Fibroblast of skin of left quadriceps (primary cell): ENCODE measurements around the gene CRPPA.
"Not testable (repeated sequence)": the region's sequence is repeated elsewhere in the genome, so short reads cannot be mapped to it uniquely, and the experiment has no call there.

ENCODE experiments used
- DNase-seq, 2 experiments: peaks; one replicate each; pipeline ENCODE4 v3.0.0-alpha.2; 2013; ENCODE audit warnings: low read depth in 2 of 2

The CRPPA gene

GRCh38 chr7:16397501-16398145 is 23.7 kb downstream of the CRPPA start:
- no peak for DNase-seq

- DNase-seq, result no peak
Measured at GRCh38 chr7:16396766-16397500, 24.4 kb downstream of the CRPPA start.

- no peak for DNase-seq
Measured at GRCh38 chr7:16395121-16395520, 26.2 kb downstream of the CRPPA start.

- no peak for DNase-seq
Measured at GRCh38 chr7:16393862-16394422, 27.4 kb downstream of the CRPPA start.

GRCh38 chr7:16392990-16393523 is 28.3 kb downstream of the CRPPA start:
- no peak for DNase-seq

GRCh38 chr7:16383786-16384185 is 37.6 kb downstream of the CRPPA start:
- DNase-seq, result not testable (repeated sequence)

GRCh38 chr7:16383103-16383502 is 38.2 kb downstream of the CRPPA start:
- not testable (repeated sequence) for DNase-seq
